NCI-H187 treated with DMSO at 0.1 percent for 48 hours (cell line): ENCODE data around the gene CHST1.

Source experiments
- DNase-seq: peaks from one replicate; lab custom pipeline; 2025; lab: John Stamatoyannopoulos, UW

Gene CHST1

GRCh38 chr11:45674481-45675190 is 9.2 kb upstream of the CHST1 start:
- DNase-seq, result no peak

GRCh38 chr11:45673441-45673840 is 8.0 kb upstream of the CHST1 start:
- no peak for DNase-seq

GRCh38 chr11:45672593-45672992 is 7.2 kb upstream of the CHST1 start:
- no peak for DNase-seq

- DNase-seq, result no peak
Measured at GRCh38 chr11:45671246-45672171, 6.1 kb upstream of the CHST1 start.

- no peak for DNase-seq
Measured at GRCh38 chr11:45670386-45671135, 5.1 kb upstream of the CHST1 start.

GRCh38 chr11:45669956-45670355 is 4.5 kb upstream of the CHST1 start:
- no peak for DNase-seq

GRCh38 chr11:45669146-45669545 is 3.7 kb upstream of the CHST1 start:
- DNase-seq, result no peak

- no peak for DNase-seq
Measured at GRCh38 chr11:45667929-45668680, 2.7 kb upstream of the CHST1 start.

- no peak for DNase-seq
Measured at GRCh38 chr11:45666648-45667642, 1.5 kb upstream of the CHST1 start.

GRCh38 chr11:45665933-45666647 is 668 bp upstream of the CHST1 start:
- no peak for DNase-seq

GRCh38 chr11:45664376-45665205 is 831 bp downstream of the CHST1 start:
- DNase-seq, result no peak

- no peak for DNase-seq
Measured at GRCh38 chr11:45663486-45664375, 1.7 kb downstream of the CHST1 start.

GRCh38 chr11:45662665-45663485 is 2.5 kb downstream of the CHST1 start:
- no peak for DNase-seq

GRCh38 chr11:45662096-45662664 is 3.2 kb downstream of the CHST1 start:
- DNase-seq, result no peak

GRCh38 chr11:45661439-45662055 is 3.9 kb downstream of the CHST1 start:
- no peak for DNase-seq
